GM21367 (cell line): Measurements from ENCODE around the gene HBE1.
"Not testable (repeated sequence)": the region's sequence is repeated elsewhere in the genome, so short reads cannot be mapped to it uniquely, and the experiment has no call there.

Source experiments
- ATAC-seq: cut with Tn5 transposase; IDR thresholded peaks from one replicate; pipeline ENCODE4 v1.9.1; 2021; ENCODE audit not compliant: unreplicated experiment

Gene HBE1

DNA sequence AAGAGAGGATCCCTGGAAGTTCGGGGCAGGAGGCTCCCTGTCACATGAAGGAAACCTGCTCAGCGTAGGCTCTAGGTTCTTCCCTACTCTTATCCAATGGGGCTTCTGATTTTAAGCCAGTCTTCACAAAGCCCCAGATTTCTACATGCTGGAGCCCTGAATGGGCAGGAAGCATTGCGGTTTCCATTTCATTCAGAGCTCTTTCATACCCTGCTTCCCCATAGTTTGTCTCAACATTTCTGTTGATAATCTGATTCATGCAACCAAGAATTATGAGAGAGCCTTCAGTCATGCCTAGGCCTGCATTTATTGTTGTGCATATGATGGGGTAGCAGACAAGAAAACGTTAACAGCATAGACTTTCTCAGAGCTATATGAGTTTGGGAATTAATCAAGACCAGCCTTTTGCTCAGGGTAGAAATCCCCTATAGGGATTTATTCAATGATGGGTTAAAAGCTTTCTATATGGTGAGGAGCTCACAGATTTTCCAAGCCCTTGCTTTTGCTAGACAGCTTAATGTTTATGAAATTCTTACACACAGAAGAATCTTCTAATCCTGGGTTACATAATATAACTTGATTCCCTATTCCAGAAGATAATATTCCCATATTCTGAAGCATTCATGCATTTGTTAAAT lies 16.1 kb upstream of the HBE1 start:
- ATAC-seq = no peak

DNA sequence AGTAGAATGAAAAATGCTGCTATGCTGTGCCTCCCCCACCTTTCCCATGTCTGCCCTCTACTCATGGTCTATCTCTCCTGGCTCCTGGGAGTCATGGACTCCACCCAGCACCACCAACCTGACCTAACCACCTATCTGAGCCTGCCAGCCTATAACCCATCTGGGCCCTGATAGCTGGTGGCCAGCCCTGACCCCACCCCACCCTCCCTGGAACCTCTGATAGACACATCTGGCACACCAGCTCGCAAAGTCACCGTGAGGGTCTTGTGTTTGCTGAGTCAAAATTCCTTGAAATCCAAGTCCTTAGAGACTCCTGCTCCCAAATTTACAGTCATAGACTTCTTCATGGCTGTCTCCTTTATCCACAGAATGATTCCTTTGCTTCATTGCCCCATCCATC lies 14.9 kb upstream of the HBE1 start:
- ATAC-seq = no peak

DNA sequence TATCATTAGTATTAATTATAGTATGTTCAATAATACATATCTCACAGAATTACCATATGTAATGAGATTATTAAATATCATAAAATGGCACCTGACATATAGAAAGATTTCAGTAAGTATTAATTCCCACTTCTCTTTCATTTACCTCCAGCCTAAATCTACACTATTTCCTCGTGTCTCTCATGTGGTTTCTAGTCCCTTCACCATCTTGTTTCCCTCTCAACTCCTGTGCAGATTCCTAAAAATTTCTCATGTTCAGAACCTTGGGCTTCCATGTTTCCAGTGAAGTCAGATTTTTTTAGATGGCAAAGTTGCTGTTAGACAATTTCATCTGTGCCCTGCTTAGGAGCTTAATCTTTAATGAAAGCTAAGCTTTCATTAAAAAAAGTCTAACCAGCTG lies 14.1 kb upstream of the HBE1 start:
- no peak for ATAC-seq

DNA sequence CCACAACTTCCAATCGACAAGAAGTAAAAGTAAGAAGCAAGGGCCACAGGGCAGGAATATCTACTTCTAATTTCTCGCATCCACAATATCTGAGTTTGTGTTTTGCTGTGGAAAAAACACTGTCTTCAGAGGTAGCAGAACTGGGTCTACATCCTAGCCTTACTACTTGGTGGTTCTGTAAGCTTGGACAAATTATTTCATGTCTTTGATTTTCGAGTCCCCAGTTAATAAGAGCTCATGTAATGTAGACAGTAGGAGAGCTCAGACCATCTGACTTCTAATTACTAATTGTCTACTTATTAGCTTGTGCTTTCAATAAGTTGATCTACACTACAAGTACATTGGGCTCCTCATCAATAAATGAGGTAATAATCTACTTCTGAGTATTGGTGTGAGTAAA lies 13.3 kb upstream of the HBE1 start:
- no peak for ATAC-seq

DNA sequence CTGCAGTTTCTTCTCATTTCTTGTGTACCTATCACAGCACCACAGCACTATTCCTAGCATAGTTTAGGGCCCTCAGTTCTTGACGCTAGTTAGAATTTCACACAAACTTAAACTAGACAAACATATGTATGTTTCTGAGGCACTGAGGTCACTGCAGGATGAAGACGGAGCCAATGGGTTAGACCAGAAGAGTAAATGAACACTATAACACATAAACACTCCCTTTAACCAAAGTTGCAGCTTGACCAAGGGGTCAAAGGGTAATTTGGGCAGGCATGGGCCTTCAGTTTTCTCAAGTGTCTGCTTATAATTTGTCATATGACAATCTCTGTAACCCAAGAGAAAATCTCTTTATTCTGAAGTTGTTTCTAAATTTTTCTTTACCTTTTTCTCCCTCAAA lies 12.9 kb upstream of the HBE1 start:
- no peak for ATAC-seq

DNA sequence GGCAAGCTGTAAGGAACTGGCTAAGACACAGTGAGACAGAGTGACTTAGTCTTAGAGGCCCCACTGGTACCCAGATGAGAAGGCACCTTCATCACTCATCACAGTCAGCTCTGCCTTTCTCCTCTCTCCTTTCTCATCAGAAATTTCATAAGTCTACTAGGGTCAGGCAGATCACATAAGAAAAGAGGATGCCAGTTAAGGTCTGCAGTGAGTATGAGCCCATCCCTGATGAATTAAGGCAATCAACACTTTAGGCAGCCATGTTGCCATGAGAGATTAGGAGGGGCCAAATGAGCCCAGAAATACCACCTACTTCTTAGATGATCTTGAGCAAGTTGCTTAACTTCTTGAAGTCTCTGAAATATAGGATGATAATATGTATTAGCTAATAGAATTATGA lies 11.9 kb upstream of the HBE1 start:
- ATAC-seq = no peak

DNA sequence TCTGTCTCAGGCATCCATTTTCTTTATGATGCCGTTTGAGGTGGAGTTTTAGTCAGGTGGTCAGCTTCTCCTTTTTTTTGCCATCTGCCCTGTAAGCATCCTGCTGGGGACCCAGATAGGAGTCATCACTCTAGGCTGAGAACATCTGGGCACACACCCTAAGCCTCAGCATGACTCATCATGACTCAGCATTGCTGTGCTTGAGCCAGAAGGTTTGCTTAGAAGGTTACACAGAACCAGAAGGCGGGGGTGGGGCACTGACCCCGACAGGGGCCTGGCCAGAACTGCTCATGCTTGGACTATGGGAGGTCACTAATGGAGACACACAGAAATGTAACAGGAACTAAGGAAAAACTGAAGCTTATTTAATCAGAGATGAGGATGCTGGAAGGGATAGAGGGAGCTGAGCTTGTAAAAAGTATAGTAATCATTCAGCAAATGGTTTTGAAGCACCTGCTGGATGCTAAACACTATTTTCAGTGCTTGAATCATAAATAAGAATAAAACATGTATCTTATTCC lies 10.9 kb upstream of the HBE1 start:
- peak; percentile 83 for ATAC-seq

DNA sequence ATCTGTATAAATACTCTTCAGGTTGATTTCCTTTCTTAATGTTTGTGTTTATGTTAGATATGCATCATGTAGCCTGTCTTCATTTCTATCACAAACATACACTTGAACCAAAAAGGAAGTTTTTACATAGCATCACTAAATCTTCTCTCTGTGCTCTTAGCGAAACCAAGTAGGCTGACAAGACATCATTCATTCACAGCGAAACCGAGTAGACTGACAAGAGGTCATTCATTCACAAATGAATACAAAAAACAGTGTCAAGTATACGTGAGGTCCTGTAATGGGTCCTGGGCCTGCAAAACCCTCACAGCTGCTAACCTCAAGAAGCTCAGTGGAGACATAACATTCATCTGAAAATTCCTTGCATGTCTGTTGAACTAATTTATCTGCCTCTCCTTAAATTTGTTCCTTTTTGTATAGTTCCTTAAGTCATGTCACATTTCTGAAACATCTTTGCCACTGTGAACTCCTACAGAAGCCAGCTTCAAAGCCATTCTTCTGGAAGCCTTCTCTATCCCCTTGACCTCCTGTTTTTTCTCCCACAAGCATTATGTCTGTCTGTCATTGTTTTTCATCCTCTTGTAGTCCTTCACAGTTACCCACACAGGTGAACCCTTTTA lies 9.8 kb upstream of the HBE1 start:
- no peak for ATAC-seq

DNA sequence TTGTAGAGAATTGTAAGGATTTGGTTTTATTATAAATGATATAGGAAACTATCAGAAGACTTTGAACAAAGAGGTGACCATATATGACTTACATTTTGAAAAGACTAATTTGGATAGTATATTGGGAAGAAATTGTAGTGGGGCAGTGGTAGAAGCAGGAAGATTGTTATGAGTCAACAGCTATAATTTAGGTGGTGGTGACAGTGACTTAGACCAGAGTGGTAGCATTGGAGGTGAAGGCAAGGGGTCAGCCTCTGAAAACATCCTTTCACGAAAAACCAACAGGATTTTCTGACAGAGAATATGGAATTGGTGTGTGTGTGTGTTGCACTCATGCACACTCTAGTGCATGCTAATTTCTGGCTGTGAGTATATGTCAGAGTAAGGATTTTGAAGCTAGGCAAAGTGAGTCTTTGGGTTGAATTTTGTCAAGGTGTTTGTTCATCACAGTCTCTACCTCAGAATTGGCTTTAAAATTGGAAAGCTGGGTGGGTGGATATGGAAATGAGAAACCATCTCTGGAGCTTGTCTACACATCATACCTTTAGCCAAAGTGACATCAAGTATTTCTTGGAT lies 8.2 kb upstream of the HBE1 start:
- no peak for ATAC-seq

DNA sequence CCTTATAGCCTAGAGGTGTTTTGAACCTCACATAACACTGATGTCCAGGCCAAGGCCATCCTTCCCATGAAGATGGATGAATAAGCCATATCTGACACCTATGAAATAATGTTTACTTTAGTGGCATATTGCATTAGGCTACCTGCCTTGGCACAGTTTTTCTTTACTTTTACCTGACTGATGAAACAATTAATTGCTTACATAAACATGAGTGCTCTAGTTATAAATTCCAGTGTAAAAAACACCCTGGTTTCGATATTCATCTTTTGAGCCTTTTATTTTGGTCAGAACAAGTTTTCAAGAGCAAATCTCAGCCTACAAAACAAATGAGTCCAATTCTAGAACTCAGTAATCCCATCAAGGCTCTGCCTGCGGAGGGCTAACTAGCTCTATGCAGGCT lies 7.0 kb upstream of the HBE1 start:
- ATAC-seq = no peak

DNA sequence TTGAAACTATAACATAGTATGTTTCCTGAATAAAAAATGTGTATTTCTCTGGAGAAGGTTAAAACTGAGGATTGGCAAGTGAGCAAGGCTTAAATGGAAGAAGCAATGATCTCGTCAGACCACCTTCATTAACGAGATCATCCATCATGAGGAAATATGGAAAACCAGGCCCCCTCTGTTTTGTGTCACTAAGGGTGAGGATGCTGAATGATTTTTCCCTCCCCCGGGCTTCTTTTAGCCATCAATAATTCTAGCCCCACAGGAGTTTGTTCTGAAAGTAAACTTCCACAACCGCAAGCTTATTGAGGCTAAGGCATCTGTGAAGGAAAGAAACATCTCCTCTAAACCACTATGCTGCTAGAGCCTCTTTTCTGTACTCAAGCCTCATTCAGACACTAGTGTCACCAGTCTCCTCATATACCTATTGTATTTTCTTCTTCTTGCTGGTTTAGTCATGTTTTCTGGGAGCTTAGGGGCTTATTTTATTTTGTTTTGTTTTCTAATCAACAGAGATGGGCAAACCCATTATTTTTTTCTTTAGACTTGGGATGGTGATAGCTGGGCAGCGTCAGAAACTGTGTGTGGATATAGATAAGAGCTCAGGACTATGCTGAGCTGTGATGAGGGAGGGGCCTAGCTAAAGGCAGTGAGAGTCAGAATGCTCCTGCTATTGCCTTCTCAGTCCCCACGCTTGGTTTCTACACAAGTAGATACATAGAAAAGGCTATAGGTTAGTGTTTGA lies 5.8 kb upstream of the HBE1 start:
- no peak for ATAC-seq

DNA sequence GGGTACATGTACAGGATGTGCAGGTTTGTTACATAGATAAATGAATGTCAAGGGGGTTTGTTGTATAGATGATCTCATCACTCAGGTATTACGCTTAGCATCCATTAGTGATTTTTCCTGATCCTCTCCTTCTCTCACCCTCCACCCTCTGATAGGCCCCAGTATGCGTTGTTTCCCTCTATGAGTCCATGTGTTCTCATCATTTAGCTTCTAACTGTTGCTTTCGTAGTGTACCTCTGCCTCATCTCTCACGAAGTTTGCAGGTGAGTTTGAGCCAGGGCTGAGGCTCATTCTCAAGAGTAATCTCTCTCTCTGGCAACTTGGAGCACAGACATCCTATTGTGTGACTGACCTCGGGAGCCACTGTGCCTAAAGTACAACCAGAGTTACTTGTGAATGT lies 4.7 kb upstream of the HBE1 start:
- ATAC-seq = no peak

DNA sequence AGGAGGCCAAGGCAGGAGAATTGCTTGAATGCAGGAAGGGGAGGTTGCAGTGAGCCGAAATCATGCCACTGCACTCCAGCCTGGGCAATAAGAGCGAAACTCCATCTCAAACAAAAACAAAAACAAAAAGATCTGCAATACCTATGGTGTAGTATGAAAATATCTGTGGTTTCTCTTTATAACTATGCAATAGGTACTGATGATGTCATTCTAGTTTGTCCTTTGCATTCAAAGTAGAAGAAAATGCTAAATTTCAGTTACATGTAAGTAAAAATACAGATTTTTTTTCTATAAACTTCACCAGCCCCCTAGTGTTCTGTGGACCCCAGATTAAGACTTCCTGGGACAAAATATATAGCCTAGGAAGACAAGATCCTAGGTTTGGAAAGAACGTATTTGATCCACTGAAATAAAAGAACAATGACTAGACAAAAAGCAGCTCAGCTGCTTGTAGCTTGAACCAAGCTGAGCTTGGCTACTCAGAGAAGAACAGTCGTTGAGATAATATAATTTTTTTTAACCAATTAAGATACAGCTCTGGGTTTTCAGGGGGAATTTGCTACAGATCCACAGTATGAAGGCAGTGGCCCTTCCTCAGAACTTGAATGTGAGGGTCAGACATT lies 2.8 kb upstream of the HBE1 start:
- ATAC-seq = no peak

DNA sequence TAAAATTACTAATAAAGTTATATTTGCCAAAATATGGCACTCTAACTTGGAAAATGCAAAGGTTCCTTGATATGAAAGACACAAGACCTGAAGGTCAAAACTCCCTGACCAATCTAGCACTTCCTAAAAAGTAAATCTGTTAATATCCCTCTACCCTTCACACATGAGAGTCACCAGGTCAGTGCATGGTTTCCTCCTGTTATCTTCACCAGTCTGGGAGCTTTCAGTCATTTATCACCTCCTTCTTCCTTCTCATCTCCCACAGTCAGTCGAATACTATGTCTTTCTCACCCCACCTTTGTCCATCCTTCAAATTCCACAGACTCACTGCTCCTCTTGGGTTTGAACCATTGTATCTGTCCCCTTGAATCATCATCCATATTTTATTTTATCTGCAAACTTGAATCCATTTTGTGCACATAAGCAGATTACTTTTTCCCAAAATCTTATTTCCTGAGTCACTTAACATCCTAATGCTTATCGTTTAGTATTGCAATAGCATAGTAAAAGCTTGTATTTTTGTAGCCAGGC lies 2.6 kb downstream of the HBE1 start:
- ATAC-seq = no peak

DNA sequence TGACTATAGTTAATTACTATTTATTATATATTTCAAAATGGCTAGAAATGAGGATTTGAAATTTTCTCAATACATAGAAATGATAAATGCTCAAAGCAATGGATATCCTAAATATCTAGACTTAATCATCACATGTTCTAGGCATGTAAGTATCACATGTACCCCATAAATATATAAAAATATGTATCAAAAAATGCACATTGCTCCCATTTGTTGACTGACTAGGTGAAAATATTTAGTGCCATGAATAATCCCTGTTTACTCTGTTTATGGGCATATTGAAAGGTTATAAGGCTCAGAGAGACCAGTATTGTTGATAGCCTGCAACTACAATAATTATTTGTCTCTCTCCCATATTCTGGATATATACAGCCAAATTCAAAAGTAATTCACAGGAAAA lies 3.1 kb downstream of the HBE1 start:
- no peak for ATAC-seq

DNA sequence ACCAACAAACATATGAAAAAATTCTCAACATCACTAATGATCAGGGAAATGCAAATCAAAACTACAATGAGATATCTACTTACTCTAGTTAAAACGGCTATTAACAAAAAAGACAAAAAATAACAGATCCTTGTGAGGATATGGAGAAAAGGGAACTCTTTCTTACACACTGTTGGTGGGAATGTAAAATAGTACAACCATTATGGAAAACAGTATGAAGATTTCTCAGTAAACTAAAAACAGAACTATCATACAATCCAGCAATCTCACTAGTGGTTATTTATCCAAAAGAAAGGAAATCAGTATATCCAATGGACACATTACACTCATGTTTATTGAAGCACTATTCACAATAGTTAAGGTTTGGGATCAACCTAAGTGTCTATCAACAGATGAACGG lies 3.9 kb downstream of the HBE1 start:
- no peak for ATAC-seq

DNA sequence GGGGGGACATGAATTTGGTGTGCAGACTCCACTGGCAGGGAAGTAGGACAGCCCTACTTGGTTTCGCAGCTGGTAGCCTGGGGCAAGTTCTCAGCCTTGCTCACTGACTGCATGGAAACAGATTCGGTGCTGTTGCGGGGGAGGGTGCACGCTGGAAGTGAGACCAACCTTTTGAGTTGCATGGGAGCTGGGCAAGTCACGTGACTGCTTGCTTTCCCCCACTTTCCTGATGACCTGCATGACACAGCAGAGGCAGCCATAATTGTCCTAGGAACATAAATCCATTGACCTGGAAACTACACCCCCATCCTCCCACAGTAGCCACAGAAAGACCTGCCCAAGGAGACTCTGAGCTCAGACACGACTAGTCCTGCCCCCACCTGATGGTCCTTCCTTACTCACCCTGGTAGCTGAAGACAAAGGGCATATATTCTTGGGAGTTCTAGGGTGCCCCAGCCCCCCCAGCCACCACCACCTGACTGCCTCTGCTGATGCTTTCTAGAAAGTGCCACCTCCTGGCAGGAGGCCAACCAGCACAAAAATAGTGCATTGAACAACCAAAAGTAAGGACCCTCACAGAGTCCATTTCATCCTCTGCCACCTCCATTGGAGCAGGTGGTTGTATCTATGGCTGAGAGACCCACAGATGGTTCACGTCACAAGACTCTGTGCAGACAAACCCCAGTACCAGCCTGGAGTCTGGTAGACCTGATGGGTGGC lies 11.0 kb downstream of the HBE1 start:
- ATAC-seq = no peak

DNA sequence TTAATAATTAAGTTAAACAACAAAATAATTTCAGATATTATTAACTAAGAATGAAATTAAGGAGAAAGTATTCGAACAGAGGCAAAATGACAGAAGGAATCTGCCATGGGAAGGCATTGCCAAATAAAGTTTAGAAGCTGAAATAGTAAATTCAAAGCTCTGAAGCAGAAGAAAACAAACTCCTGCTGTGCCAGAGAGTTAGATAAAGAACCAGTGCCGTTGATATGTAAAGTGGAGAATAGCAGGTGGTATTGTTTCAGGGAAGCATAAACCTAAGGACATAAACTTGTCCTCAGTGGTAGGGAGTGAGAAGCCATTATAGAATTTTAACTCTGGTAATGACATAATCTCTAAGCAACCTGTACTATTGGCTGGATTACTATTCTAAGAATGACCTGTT lies 12.4 kb downstream of the HBE1 start:
- ATAC-seq = no peak

DNA sequence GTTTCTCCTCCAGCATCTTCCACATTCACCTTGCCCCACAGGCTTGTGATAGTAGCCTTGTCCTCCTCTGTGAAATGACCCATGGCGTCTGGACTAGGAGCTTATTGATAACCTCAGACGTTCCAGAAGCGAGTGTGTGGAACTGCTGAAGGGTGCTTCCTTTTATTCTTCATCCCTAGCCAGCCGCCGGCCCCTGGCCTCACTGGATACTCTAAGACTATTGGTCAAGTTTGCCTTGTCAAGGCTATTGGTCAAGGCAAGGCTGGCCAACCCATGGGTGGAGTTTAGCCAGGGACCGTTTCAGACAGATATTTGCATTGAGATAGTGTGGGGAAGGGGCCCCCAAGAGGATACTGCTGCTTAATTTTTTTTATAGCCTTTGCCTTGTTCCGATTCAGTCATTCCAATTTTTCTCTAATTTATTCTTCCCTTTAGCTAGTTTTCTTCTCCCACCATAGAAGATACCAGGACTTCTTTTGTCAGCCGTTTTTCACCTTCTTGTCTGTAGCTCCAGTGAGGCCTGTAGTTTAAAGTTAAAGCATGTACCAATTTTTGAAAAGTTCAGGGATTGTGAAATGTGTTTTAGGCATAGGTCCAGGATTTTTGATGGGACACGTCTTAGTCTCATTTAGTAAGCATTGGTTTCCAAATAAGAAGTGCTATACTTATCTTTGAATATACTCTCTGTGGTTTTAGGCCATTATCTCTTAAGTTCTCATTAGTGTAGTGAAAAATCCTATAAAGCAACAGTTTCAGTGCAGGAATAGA lies 14.9 kb downstream of the HBE1 start, which contains the start of gene HBG2:
Gene HBG2 (minus strand): TSS at position 136 of the 768 bp plus-strand sequence. CDS start 53 bp downstream, at position 83.
- not testable (repeated sequence) for ATAC-seq

DNA sequence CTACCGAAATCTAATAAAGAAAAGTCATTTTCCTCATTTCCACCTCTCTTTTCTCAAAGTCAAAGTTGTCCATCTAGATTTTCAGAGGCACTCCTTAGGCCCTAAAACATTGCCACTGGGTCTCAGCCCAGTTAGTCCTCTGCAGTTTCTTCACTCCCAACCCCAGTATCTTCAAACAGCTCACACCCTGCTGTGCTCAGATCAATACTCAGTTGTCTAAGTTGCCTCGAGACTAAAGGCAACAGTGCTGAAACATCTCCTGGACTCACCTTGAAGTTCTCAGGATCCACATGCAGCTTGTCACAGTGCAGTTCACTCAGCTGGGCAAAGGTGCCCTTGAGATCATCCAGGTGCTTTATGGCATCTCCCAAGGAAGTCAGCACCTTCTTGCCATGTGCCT lies 15.7 kb downstream of the HBE1 start:
- not testable (repeated sequence) for ATAC-seq
